ENCODE results near the gene GTF2I. TPM values are rescaled to one million over a fixed set of nuclear protein-coding genes. Genes with fewer than 3 reads are reported as not detected.
"Not testable (repeated sequence)": the region's sequence is repeated elsewhere in the genome, so short reads cannot be mapped to it uniquely, and the experiment has no call there.

Gene GTF2I
- total RNA-seq, 2 donors from 2014 or later = 74.3 to 107 TPM

DNA sequence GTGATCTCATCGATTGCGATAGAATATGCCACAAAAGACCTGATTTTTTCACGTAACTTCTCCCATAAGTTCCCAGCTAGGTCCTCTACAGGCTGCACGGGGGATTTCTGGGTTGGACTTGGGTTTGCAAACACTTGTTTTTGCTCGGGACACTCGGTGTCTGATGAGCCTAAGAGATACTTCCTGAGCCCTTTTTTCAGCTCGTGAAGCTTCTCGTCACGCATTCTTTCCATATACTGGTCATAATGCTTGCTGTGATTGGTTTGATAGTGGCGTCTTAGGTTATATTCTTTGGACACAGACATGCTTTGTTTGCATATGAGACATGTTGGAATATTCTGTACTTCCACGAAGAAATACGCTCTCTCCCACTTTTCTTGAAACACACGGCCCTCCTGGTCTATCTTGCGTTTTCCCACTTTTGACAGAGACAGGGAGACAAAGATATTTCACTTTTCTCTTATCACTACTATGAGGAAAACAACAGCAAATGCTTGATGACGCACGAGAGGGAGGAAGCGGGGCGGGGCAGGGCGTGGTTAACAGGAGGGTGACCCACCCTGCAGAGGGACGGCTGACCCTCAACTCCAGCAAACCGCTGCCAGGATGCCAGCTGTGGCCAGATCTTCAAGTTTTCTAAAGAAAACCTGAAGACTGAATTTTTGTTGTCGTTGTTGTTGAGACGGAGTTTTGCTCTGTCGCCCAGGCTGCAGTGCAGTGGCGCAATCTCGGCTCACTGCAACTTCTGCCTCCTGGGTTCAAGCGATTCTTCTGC lies 140.5 kb downstream of the GTF2I start:
- not testable (repeated sequence) for H3K27ac ChIP-seq; H3K9me3 ChIP-seq; H3K27me3 ChIP-seq; H3K36me3 ChIP-seq; DNase-seq (ENCODE audit: low spot score); H3K4me3 ChIP-seq; H3K4me1 ChIP-seq

DNA sequence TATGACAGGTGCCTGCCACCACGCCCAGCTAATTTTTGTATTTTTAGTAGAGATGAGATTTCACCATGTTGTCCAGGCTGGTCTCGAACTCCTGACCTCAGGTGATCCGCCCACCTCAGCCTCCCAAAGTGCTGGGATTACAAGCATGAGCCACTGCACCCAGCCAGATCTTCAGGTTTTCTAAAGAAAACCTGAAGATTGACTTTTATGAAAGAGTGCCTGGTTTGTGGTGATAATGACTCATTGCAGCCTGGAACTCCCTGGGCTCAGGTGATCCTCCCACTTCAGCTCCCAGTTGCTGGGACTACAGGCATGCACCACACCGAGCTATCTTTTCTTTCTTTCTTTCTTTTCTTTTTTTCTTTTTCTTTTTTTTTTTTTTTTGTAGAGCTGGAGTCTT lies 141.1 kb downstream of the GTF2I start:
- not testable (repeated sequence) for H3K9me3 ChIP-seq; H3K27ac ChIP-seq; H3K36me3 ChIP-seq; DNase-seq (ENCODE audit: low spot score); H3K4me3 ChIP-seq; H3K4me1 ChIP-seq; H3K27me3 ChIP-seq

Other genes with a start within 250 kb of the GTF2I start
- gene GTF2IRD1, start 203.8 kb upstream of the GTF2I start, total RNA-seq = 10 to 100 TPM; 15.6 to 16.5 TPM
- gene NCF1, start 116.3 kb downstream of the GTF2I start, total RNA-seq = 1 to 10 TPM; 1.2 to 3.0 TPM
- 10 to 100 TPM in 1 of 2 donors, 1 to 10 TPM in 1; 7.8 to 13.3 TPM for gene GTF2IRD2, start 193.9 kb downstream of the GTF2I start, total RNA-seq

Measured in right atrium auricular region (tissue), 2 donors.